DMS79 (cell line): ENCODE results near the gene MME.

Experiments
- DNase-seq: peaks from one replicate; lab custom pipeline; 2025; lab: John Stamatoyannopoulos, UW

MME gene

DNA sequence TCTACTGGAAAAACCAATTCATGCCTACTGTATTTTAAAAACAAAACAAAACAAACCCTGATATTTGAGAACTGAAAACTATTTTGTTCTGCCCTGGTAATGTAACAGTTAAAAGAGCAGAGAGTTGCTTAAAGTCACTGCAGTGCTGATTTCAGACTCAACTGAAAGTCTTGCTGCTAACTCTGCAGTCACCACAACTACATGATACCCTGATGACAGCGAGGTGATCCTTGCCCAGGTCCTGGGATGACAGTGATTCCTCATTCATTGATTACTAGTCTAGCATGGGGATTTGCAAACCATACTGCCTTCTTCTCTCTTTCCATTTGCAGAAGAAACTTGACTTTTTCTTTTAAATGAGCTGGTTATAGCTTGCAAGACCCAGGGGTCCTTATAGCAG lies 67.5 kb downstream of the MME start:
- no peak for DNase-seq

DNA sequence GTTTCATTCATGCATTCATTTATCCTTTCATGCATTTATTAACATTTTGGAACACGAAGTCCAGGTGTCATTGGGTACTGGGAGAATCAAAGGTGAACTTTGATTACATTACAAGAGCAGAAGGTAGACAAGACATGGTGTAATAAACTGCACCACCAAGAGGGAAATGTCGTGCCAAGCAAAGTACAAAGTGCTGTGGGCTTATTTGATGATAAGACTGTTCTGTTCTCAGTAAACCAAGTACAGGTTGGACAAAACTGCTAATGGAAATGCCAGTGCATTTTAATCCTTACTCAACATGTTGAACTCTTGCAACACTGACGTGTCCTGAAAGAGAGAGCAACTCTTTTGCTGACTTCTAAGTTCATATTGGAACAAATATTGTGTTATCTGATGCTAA lies 69.4 kb downstream of the MME start:
- no peak for DNase-seq

DNA sequence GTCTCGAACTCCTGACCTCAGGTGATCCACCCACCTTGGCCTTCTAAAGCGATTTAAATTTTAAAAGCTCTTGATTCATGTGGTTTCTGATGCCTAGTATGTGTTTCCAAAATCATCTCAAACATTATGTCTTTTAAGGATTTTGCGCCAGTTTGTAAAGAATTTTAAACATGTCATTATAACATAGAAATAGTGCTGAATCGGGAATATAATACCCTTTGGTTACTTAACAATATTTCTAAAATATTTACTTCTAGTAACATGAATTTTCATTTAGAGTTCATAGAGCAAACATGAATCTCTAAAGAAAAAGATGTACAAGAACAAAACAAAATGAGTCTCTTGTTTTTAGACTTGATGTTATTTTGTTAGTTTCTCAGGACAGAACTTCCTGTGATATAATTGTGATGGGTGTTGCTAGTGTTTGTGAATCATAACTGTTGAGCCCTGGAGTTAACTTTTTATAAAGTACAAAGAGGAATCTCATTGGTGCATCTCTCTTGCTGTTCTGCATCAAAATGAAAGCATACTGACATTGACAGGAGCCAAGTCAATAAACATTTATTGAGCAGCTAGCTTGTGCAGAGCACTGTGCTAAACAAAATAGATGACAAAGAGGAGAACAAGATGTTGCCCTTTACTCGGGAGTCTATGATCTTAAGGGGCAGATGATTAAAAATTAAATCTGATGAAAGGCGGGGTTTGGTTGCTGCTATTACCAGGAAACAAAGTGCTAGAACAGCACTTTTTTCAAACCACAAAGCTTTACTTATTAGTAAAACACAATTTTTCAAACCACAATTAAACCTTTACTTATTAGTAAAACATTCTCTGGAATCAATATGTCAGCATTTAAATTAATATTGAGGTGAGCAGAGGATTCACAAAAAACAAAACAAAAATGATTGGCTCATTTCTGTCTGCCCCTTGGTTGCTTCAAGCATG lies 73.4 kb downstream of the MME start:
- DNase-seq = no peak

DNA sequence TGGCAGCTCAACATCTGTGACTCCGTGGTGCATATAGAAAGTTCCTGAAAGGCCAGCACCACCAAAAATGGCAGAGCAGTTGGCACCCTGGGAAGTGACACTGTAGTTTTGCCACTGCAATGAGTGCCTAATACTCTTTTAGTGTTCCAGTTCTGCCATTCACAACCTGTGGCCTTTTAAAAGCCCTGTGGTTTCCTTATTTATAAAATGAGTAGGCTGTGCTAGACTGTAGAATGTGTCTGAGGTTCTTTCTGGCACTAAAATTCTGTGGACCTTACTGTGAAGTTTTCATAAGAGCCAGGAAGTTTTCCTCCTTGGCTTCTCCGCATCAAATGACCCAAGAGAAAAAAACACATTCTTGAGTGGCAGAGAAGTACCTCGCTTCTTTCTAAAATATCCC lies 74.1 kb downstream of the MME start:
- no peak for DNase-seq

DNA sequence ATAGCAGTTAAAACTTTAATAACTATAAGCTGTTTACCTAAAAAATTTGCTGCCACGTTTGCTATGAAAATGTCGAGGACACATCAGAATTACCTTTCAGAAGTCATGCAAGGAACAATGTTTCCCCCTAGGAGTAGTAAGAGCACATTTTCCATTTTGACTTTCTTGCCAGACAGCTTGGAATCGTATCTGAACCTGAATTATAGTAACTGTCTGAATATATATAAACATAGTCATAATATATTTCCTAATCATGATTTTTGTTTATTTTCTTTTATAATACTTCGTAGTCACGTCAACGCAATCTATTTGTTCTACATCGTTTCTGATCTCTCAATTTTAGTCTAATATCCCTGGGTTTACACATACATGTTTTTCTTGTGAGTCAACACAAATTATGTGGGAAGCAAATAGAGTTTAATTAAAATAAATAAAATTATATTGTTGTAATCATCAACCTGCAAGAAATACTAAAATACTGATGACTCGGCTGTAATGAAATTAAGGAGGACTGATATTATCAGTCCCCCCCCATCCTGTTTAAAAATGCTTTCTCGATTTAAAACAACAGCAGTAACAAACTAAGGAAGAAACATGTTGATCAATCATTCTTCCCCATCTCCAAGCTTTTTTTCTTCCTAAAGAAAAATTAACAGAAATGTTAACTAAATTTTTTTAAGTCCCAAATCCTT lies 78.4 kb downstream of the MME start:
- DNase-seq = no peak

DNA sequence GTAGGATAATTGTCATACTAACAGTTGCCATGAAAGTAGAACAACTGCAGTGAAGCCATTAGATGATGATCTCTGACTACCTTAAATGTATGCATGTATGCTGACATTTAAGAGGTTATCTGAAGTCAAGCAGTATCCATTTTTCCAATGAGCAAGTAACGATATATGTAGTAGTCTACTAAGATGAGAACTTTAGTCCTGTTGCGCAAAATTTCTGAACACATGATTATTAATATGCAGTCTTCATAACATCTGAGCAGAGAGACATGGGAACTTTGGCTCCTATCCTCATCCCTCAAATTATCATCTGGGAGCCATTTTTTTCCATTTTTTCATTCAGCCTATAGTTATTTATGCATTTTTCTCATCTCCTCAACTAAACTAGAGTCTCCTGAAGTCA lies 79.2 kb downstream of the MME start:
- DNase-seq = no peak

DNA sequence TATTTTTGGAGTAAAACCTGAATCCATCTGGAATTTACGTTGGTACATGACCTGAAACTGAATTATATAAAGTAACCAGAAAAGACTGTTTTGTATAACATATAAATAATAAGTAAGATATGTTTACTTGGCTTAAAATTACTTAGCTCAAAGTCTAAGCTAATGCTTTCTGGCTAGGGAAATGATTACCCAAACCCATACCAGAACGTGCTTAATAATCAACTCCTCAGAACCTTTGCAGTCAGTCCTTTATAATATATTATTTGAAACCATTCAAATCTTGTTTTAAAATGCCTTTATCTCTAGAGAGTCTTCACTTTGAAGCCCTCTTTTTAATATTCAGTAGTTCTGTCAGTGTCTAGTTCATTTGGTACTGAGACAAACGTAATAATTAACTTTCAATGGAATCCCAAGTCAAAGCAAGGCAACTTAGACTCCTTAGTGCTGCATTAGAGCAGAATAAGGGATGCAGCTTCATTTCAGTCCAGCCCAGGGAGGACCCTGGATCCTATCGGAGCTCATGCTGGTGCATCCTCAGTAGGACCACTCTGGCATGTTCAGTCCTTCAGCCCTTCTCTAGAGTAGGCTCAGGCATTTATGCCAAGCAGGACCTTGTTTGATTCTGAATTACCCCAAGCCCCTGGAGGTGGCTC lies 81.6 kb downstream of the MME start:
- no peak for DNase-seq

DNA sequence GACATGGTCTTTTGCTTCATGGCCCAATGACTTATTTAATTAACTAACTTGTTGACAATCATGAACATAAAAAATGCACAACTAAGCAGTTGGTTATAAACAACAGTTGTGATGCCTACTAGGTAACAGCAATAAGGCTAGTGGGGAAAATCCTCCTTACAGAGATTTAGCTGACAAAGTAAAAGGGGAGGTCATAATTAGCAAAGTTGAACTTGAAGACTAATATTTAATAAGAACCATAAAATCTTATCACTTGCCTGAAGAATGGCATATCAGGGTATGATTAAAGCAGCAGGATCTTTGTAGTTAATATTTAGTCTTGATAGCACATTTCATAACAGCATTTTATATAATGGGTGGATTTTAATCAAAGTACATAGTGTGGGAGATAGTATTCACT lies 84.2 kb downstream of the MME start:
- no peak for DNase-seq

DNA sequence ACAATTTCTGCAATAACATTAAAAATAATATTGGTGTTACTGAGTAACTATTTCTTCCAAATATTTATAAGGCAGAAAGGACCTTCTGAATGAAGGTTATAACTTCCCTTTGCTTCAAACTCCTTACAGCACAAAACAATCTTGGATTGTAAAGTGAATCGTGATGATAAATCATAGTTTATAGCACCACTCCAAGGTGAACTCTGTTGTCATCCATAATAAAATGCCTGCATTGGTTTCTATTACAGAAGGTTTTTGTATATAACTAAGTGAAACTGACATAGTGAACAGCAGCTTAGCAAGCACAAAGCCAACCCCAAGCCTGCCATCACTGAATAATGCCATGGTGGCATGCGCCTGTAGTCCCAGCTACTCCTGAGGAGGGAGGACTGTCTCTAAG lies 86.3 kb downstream of the MME start:
- no peak for DNase-seq

DNA sequence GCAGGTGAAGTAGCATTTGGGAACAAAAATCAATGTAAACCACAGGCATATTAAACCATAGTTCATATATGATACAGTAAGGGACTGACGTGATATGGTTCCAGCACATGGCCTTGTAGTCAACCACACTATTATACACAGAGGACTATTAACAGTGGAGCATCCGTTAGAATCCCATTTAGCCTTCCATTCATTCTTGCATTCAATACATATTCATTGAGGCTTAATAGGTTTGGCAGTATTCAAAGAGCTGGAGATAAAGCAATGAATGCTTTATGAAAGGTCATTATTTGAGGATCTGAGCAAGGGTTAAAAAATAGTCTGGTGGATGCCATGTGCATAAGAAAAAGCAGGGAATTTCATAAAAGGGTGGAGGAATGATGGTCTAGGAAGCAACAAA lies 89.1 kb downstream of the MME start:
- DNase-seq = no peak

DNA sequence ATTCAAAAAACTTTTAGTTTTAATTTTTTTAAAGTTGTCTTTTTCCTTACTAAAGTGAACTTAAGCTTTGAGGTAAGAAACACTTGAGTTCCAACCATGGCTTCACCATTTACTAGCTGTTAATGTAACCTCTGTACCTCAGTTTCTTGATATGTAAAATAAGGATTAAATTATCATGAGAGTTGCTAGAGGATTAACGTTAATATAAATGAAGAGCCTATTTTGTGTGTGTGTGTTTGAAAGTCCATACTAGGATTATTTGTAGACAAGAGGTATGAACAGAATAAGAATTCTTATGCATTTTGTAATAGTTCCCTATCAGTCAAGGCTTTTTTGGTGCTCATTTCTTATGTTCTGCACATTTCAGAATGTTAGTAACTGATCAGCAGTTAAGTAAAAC lies 93.7 kb downstream of the MME start:
- no peak for DNase-seq

DNA sequence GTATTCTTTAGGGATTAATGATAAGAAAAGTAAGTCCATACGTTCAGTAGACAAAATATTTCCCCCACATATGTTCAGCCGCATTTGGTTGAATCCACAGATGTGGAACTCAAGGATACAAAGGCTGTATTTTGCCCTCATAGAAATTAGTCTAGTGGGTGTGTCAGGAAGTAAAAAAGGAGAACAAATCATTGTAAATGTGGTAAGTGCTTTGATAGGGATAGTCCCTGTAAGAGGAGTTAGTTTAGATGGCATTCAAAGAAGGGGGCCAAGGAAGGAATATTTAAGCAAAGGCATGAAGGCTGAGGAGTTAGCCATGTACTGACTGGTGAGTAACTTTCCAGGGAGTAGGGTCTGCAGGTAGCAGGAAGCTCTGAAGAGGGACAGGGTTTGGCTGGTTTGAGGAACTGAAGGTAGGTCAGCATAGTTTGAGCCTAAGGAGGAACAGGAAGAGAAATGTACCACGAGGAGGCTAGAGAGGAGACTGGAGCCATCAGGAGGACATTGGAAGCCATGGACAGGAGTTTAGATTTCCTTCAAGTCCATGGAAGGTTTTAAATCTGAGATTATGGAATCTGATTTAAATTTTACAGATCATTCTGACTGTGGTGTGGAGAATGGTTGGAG lies 98.8 kb downstream of the MME start:
- no peak for DNase-seq

DNA sequence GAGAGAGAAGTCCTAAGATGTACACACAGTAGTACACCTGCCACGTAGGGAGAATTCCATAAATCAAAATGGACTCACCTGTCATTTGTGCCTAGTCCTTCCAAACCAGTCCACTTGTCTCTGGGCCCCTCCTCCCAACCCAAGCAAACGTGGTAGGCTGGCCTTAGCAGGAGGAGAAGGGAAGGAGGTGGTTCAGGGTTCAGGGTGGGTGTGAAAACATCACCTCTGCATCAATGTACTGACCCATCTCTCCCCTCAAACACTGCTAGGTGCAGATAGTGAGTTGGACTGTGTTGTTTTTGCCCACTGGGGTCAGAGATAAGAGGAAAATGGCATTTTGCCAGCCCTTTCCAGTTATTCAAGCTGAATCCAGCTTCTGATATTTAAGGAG lies 99.3 kb downstream of the MME start:
- no peak for DNase-seq

DNA sequence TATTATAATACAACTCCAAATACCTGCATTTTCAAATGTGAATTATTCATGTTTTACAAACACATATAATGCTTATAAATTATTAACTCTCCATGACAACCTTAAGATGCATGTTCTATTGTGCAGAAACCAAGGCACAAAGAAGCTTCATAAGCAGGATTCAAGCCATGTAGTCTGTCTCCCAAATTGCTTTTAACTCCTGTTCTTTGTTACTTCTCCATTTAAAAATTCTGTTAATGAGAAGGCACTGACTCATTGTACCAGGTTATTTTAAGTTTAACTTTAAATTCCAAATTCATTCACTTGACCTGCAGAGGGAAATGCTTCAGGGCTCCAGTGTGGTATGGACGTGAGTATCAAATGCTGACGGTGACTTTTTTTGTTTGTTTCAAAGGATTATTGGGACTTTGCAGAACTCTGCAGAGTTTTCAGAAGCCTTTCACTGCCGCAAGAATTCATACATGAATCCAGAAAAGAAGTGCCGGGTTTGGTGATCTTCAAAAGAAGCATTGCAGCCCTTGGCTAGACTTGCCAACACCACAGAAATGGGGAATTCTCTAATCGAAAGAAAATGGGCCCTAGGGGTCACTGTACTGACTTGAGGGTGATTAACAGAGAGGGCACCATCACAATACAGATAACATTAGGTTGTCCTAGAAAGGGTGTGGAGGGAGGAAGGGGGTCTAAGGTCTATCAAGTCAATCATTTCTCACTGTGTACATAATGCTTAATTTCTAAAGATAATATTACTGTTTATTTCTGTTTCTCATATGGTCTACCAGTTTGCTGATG lies 100.0 kb downstream of the MME start:
- DNase-seq = no peak

DNA sequence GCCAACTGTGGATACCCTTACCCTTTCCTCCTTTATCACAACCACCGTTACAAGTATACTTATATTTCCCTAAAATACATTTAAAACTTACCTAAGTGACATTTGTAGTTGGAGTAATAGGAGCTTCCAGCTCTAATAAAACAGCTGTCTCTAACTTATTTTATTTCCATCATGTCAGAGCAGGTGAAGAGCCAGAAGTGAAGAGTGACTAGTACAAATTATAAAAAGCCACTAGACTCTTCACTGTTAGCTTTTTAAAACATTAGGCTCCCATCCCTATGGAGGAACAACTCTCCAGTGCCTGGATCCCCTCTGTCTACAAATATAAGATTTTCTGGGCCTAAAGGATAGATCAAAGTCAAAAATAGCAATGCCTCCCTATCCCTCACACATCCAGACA lies 102.3 kb downstream of the MME start:
- no peak for DNase-seq

DNA sequence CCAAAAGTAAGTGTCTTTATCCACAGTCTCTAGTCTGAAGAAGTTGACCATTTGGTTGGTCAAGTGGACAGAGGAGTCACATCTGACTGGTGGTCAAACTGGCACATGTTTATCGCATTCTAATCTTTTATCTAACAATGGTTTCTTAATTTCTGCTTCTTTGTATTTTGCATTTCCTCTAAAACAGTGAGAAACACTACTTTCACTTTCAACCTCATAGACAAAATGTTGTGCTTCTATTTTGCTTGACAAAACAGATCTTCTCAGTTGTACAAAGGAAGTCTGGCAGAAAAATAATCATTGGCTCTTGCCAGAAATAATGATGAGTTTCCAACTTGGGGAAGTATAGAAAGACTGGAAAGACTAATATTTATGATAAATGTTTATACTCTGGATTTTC lies 103.9 kb downstream of the MME start:
- no peak for DNase-seq

DNA sequence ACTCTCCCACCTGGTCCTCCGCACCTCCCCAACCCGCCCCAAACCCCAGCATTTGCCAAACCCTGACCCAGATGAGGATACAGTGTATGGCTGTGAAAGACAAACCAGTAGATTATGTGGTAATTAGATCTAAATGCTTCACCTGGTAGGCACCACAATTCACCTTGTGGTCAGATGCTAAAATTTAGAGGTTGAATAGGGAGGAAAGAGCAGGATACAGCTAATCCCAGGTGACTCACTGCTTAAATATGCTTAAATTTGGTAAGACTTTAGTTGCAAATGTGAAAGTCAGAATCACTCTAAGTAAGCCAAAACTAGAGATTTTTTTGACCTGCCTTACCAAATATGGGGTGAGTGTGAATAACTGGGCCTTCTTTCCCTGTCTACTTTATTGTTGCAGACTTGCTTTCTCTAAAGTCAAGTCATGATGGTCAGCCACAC lies 105.5 kb downstream of the MME start:
- DNase-seq = no peak

DNA sequence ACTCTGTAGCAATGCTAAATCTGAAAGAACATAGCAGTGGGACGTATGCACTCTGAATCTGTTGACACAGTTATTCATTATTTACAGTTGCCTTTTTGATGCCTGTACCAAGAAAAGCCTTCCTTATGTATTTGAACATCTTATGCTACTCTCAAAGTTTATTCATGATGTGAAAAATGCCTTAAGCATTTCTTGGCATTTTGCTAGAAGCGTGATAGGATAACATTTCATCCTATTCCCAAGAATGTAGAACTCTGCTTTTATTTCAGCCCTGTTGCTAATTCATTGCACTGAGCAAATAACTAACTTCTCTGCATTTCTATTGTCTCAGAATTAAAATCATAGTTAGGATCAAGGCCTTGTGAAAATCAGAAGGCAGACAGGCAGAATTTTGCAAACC lies 107.9 kb downstream of the MME start:
- DNase-seq = no peak

DNA sequence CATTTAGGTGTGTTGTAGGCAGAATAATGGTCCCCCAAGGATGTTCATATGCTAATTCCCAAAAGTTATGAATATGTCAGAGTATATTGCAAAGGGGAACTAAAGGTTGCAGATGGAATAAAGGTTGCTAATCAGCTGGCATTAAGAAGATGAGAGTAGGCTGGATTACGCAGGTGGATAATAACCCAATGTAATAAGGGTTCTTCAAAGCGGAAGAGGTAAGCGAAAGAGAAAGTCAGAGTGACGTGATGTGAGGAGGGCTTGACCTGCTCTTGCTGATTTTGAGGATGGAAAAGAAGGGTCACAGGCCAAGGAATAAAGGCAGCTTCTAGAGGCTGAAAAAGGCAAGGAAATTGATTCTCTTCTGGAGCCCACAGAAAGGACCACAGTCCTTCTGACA lies 109.4 kb downstream of the MME start:
- DNase-seq = no peak

DNA sequence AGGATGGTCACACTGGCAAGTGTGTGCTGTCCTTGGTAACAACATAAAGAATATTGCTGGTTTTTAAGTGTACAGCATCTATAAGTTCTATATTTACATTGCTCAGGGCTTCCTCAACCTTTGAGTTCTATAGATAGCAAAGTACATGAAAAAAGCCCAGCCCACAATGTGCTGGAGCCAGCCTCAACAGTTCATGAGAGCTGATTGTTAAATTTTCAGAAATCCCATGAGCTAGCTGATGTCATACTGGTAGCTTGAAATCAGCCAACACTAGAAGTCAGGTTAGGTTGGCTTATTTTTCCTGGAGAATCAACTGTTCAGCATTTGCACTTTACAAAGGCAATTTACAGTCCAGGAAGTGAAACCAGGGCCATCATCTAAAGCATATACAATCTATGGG lies 110.6 kb downstream of the MME start:
- no peak for DNase-seq

DNA sequence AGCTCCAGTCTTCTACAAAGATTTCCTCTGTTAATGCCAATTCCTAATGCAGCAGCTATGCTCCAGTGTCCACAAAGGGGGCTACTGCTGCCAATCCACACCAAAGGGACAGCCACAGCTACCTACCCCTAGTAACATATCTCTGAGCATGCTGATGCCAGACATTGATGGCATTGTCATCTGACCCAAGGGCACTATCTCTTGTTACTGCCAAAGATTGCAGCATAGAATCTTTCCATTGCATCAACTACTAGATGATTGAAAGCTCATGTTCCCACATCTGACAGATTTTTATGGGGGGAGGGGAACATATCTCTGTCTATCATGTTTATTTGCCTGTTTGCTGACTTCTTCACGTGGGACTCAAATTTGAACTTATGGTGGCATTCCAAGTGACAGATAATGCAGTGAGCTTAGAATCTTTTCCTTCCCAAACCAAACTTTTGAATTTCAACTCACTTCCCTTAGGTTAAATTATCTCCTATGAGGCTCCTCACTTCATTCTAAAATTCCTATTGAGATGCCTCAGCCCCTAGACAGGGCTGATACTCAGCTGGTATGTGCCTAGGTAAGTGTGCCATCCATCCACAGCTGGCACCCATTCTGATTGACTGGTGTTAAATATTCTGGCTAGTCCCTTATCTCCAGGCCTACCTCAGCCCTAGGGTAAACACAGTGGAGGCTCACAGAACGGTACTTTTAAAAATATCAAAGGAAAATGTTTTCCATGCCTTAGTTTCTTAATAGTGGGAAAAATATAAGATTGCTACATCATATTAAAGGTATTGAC lies 113.0 kb downstream of the MME start:
- no peak for DNase-seq
